Panc1 (cell line): ENCODE data around the gene CD2BP2. TPM values are rescaled to one million over a fixed set of nuclear protein-coding genes. Genes with fewer than 3 reads are reported as not detected.

Experiments
- ATAC-seq: fragments of 200-7000 bp; cut with Tn5 transposase; 2 replicates; pipeline ENCODE4 v1.9.1; 2020; ENCODE audit warnings: mild to moderate bottlenecking, moderate library complexity
- BruUV-seq: library from RNA; stranded (reverse); fragments of 400-500 nt; replicated peaks from 2 replicates; lab custom pipeline; 2021; lab: Mats Ljungman, UMichigan
- CTCF ChIA-PET: fragments of 300-600 bp; sonication (Branson Sonifier 250); formaldehyde crosslinking; loops from one replicate; lab custom pipeline; 2022; ENCODE audit warnings: antibody characterized with exemption; lab: Charles Lee
- POLR2A ChIA-PET: fragments of 300-600 bp; sonication (Branson Sonifier 250); formaldehyde crosslinking; loops from one replicate; lab custom pipeline; 2022; ENCODE audit warnings: antibody characterized with exemption; lab: Charles Lee
- DNase-seq: peaks from one replicate; pipeline ENCODE4 v3.0.0-alpha.2; 2010; ENCODE audit warnings: low read depth, low spot score
- H3K27ac ChIP-seq: 2 replicates; pipeline ENCODE4 v1.5.1; 2011; ENCODE audit warnings: mild to moderate bottlenecking, low read length, inconsistent platforms
- H3K27me3 ChIP-seq: fragments of 200-500 bp; sonication (Bioruptor generic); 2 replicates; pipeline ENCODE4 v1.6.0; 2014; ENCODE audit warnings: low read length, inconsistent platforms; ENCODE audit not compliant: control insufficient read depth, insufficient read depth
- H3K36me3 ChIP-seq: fragments of 200-500 bp; sonication (Bioruptor generic); 2 replicates; pipeline ENCODE4 v1.5.1; 2014; ENCODE audit warnings: inconsistent platforms, mild to moderate bottlenecking, low read length, moderate library complexity; ENCODE audit not compliant: control insufficient read depth, insufficient read depth
- H3K4me1 ChIP-seq: 2 replicates; pipeline ENCODE4 v1.5.1; 2011; ENCODE audit warnings: inconsistent platforms, mild to moderate bottlenecking, low read length, moderate library complexity; ENCODE audit not compliant: control insufficient read depth, insufficient read depth
- H3K4me3 ChIP-seq, 2 experiments: 2 replicates each; pipeline ENCODE4 v1.5.1; 2011 to 2012; ENCODE audit warnings: low read depth in 2 of 2, low read length in 2 of 2, mild to moderate bottlenecking in 2 of 2, inconsistent platforms in 1 of 2, moderate library complexity in 1 of 2
- H3K9me3 ChIP-seq: fragments of 200-500 bp; sonication (Bioruptor generic); 2 replicates; pipeline ENCODE4 v1.5.1; 2014; ENCODE audit warnings: low read depth, mild to moderate bottlenecking, inconsistent platforms, low read length, moderate library complexity; ENCODE audit not compliant: control insufficient read depth, insufficient read depth
- CTCF ChIP-seq: fragments of 450-650 bp; IDR thresholded peaks from 2 replicates; pipeline ENCODE4 v1.5.1; 2017; ENCODE audit warnings: mild to moderate bottlenecking
- POLR2AphosphoS5 ChIP-seq: IDR thresholded peaks from 2 replicates; pipeline ENCODE4 v1.6.1; 2012; ENCODE audit warnings: mild to moderate bottlenecking, low read depth, low read length, moderate library complexity
- REST ChIP-seq, 2 experiments: IDR thresholded peaks; 2 replicates each; pipeline ENCODE4 v1.6.1; 2011 to 2012; ENCODE audit warnings: low read depth in 2 of 2, control low read depth in 1 of 2, low read length in 1 of 2, mild to moderate bottlenecking in 1 of 2, moderate library complexity in 1 of 2; ENCODE audit not compliant: insufficient read depth in 1 of 2
- SIN3A ChIP-seq: IDR thresholded peaks from 2 replicates; pipeline ENCODE4 v1.6.1; 2012; ENCODE audit warnings: low read depth, mild to moderate bottlenecking, low read length, moderate library complexity, borderline replicate concordance; ENCODE audit not compliant: insufficient read depth
- TCF7L2 ChIP-seq: IDR thresholded peaks from 2 replicates; pipeline ENCODE4 v1.6.1; 2011; ENCODE audit warnings: mild to moderate bottlenecking, low read depth, low read length, inconsistent platforms
- in situ Hi-C: cut with HindIII; loops from 2 replicates; pipeline ENCODE4 v1.10.0; 2016; ENCODE audit warnings: low sequenced_read_pairs, low pct_unique_long_range_greater_than_20kb
- intact Hi-C: fragments of 100-400 bp; cut with micrococcal nuclease; formaldehyde crosslinking; loops from one replicate; pipeline ENCODE4 v1.10.0; 2022; ENCODE audit not compliant: unreplicated experiment
- total RNA-seq: library from RNA; stranded (reverse); gene quantifications from one replicate; pipeline ENCODE4 v1.2.1, GENCODE V29; 2021; ENCODE audit not compliant: unreplicated experiment

The CD2BP2 gene
- total RNA-seq, 1 experiment from 2014 or later: 90.7 TPM

- Histone ChIP-seq H3K27me3 (no peaks in the 10 kb centered on the region), H3K27ac (peak overlapping the region; percentile 99), H3K9me3 (no peaks in the 10 kb centered on the region), H3K4me1 (peaks cover 49% of the 10 kb centered on the region), H3K36me3 (peaks cover 5% of the 10 kb centered on the region), H3K4me3 (peak overlapping the region; percentile 98 to 99)
- intact Hi-C loops (no loop called here), in situ Hi-C loops (no loop called here)
- no TSS peak for BruUV-seq
- ATAC-seq: peak; percentile 18; the same call in 1 of the 2 replicates
- ChIA-PET CTCF (interaction anchor here (1.1 kb wide), 1 partner anchor 41 kb away, joined by 3 read pairs; no protein-coding TSS in a partner anchor), POLR2A (interaction anchor here (0.6 to 1.5 kb wide), 2 partner anchors 16 to 20 kb away, joined by 4 to 7 read pairs; no protein-coding TSS in a partner anchor)
- no peak for DNase-seq
- TF ChIP-seq POLR2AphosphoS5: no peak
- TF ChIP-seq SIN3A: no peak
- TF ChIP-seq TCF7L2: no peak
- no peak for TF ChIP-seq REST (IDR thresholded peaks at IDR 0.05; ENCODE audit: insufficient read depth in 1 of 2, low read depth in 2 of 2, low read length in 1 of 2)
- no peak for TF ChIP-seq CTCF
Observed at GRCh38 chr16:30354423-30355143, 525 bp downstream of the CD2BP2 start.

GRCh38 chr16:30353438-30354129 lies 1.5 kb downstream of the CD2BP2 start:
- ChIA-PET POLR2A (no interaction called here), CTCF (interaction anchor here (1.1 kb wide), 1 partner anchor 42 kb away, joined by 3 read pairs; no protein-coding TSS in a partner anchor)
- peak overlapping the region; percentile 98 to 99 for H3K4me3 ChIP-seq
- no TSS peak for BruUV-seq
- intact Hi-C loops: no loop called here
- no peaks in the 10 kb centered on the region for H3K27me3 ChIP-seq
- peak overlapping the region; percentile 99 for H3K27ac ChIP-seq
- H3K36me3 ChIP-seq: peaks cover 5% of the 10 kb centered on the region
- peaks cover 49% of the 10 kb centered on the region for H3K4me1 ChIP-seq
- no peak for ATAC-seq
- TF ChIP-seq TCF7L2 (no peak), REST (IDR thresholded peaks at IDR 0.05; ENCODE audit: insufficient read depth in 1 of 2, low read depth in 2 of 2, low read length in 1 of 2) (no peak), SIN3A (no peak), CTCF (no peak), POLR2AphosphoS5 (no peak)
- no peaks in the 10 kb centered on the region for H3K9me3 ChIP-seq
- in situ Hi-C loops: no loop called here
- DNase-seq: no peak
